Left ventricle myocardium inferior (tissue), 1 donor: Measurements from ENCODE around the gene RBBP8NL. TPM values are rescaled to one million over a fixed set of nuclear protein-coding genes. Genes with fewer than 3 reads are reported as not detected.

Experiments used
- DNase-seq: peaks from one replicate; pipeline ENCODE4 v3.0.0-alpha.2; 2020
- H3K27ac ChIP-seq: fragments of 200-600 bp; replicated peaks from 2 replicates; pipeline ENCODE4 v1.8.0; 2021
- H3K27me3 ChIP-seq: fragments of 200-600 bp; 2 replicates; pipeline ENCODE4 v1.8.0; 2021; ENCODE audit warnings: low read depth
- H3K36me3 ChIP-seq: fragments of 200-600 bp; 2 replicates; pipeline ENCODE4 v1.8.0; 2021
- H3K4me1 ChIP-seq: fragments of 200-600 bp; 2 replicates; pipeline ENCODE4 v1.8.0; 2021
- H3K4me3 ChIP-seq: fragments of 200-600 bp; 2 replicates; pipeline ENCODE4 v1.8.0; 2021; ENCODE audit warnings: mild to moderate bottlenecking, moderate library complexity
- H3K9me3 ChIP-seq: fragments of 200-600 bp; replicated peaks from 2 replicates; pipeline ENCODE4 v1.8.0; 2021
- CTCF ChIP-seq: fragments of 200-600 bp; IDR thresholded peaks from 2 replicates; pipeline ENCODE4 v1.8.0; 2021; ENCODE audit warnings: antibody characterized with exemption, mild to moderate bottlenecking, borderline replicate concordance
- intact Hi-C: fragments of 100-400 bp; cut with micrococcal nuclease; formaldehyde crosslinking; loops from one replicate; pipeline ENCODE4 v1.11.0; 2022
- total RNA-seq: library from RNA; stranded (reverse); fragmentation: NEBNext Ultra II Directional; extraction: Animal tissue kit (Norgen Biotek cat#: 25700); gene quantifications from one replicate; pipeline ENCODE4 v1.2.1, GENCODE V29; 2021
- donor health status: DM: no; HTN: yes; CAD: no; lungs with severe emphysema.

The RBBP8NL gene
- total RNA-seq, 1 donor from 2014 or later = not detected

- H3K36me3 ChIP-seq = no peaks in the 10 kb centered on the region
- TF ChIP-seq CTCF = no peak
- H3K4me1 ChIP-seq = no peaks in the 10 kb centered on the region
- H3K9me3 ChIP-seq = no peaks in the 10 kb centered on the region
- intact Hi-C loops = no loop called here
- H3K4me3 ChIP-seq = no peak overlapping the region
- DNase-seq = no peak
- no peak overlapping the region for H3K27ac ChIP-seq
- H3K27me3 ChIP-seq = peaks cover 44% of the 10 kb centered on the region
These were observed 10.4 kb downstream of the RBBP8NL start for GRCh38 chr20:62416651-62417637.

- intact Hi-C loops = no loop called here
- TF ChIP-seq CTCF = no peak
- Histone ChIP-seq H3K27ac (no peak overlapping the region), H3K27me3 (peaks cover 44% of the 10 kb centered on the region), H3K4me3 (no peak overlapping the region), H3K4me1 (peaks cover 2% of the 10 kb centered on the region), H3K9me3 (no peaks in the 10 kb centered on the region), H3K36me3 (no peaks in the 10 kb centered on the region)
- DNase-seq = no peak
These were observed 11.8 kb downstream of the RBBP8NL start for GRCh38 chr20:62415354-62416111.

GRCh38 chr20:62413896-62414481 is 13.3 kb downstream of the RBBP8NL start:
- intact Hi-C loops = no loop called here
- Histone ChIP-seq H3K4me1 (peaks cover 12% of the 10 kb centered on the region), H3K27me3 (peaks cover 37% of the 10 kb centered on the region), H3K27ac (no peak overlapping the region), H3K36me3 (no peaks in the 10 kb centered on the region), H3K4me3 (no peak overlapping the region), H3K9me3 (no peaks in the 10 kb centered on the region)
- no peak for DNase-seq
- no peak for TF ChIP-seq CTCF

- Histone ChIP-seq H3K27me3 (peaks cover 28% of the 10 kb centered on the region), H3K4me3 (no peak overlapping the region), H3K4me1 (peaks cover 12% of the 10 kb centered on the region), H3K36me3 (no peaks in the 10 kb centered on the region), H3K9me3 (no peaks in the 10 kb centered on the region), H3K27ac (no peak overlapping the region)
- DNase-seq = no peak
- no peak for TF ChIP-seq CTCF
- intact Hi-C loops = no loop called here
These were observed 14.2 kb downstream of the RBBP8NL start for GRCh38 chr20:62413025-62413570.
